Memory B cell (primary cell): ENCODE measurements around the gene ABCG1.
"Not testable (repeated sequence)": the region's sequence is repeated elsewhere in the genome, so short reads cannot be mapped to it uniquely, and the experiment has no call there.

Source experiments
- ATAC-seq: fragments of 150-1000 bp; cut with Tn5 transposase; 2 replicates; pipeline ENCODE4 v1.10.0; 2021; ENCODE audit warnings: low read depth, mild to moderate bottlenecking, moderate library complexity
- DNase-seq, 2 donors: peaks; one replicate each; pipeline ENCODE4 v3.0.0; 2022; ENCODE audit warnings: low spot score in 2 of 2
- H3K27ac Mint-ChIP-seq: one replicate; pipeline ENCODE4 v1.8.0; 2022; ENCODE audit warnings: mild to moderate bottlenecking, moderate library complexity, mixed read lengths
- H3K27me3 Mint-ChIP-seq: one replicate; pipeline ENCODE4 v1.8.0; 2022; ENCODE audit warnings: mixed read lengths
- H3K36me3 Mint-ChIP-seq: one replicate; pipeline ENCODE4 v1.8.0; 2022; ENCODE audit warnings: mild to moderate bottlenecking, mixed read lengths
- H3K4me1 Mint-ChIP-seq: one replicate; pipeline ENCODE4 v1.8.0; 2022; ENCODE audit warnings: mixed read lengths
- H3K4me3 Mint-ChIP-seq: one replicate; pipeline ENCODE4 v1.8.0; 2022; ENCODE audit warnings: mild to moderate bottlenecking, moderate library complexity, mixed read lengths
- H3K9me3 Mint-ChIP-seq: one replicate; pipeline ENCODE4 v1.8.0; 2022; ENCODE audit warnings: mixed read lengths

Gene ABCG1

DNA sequence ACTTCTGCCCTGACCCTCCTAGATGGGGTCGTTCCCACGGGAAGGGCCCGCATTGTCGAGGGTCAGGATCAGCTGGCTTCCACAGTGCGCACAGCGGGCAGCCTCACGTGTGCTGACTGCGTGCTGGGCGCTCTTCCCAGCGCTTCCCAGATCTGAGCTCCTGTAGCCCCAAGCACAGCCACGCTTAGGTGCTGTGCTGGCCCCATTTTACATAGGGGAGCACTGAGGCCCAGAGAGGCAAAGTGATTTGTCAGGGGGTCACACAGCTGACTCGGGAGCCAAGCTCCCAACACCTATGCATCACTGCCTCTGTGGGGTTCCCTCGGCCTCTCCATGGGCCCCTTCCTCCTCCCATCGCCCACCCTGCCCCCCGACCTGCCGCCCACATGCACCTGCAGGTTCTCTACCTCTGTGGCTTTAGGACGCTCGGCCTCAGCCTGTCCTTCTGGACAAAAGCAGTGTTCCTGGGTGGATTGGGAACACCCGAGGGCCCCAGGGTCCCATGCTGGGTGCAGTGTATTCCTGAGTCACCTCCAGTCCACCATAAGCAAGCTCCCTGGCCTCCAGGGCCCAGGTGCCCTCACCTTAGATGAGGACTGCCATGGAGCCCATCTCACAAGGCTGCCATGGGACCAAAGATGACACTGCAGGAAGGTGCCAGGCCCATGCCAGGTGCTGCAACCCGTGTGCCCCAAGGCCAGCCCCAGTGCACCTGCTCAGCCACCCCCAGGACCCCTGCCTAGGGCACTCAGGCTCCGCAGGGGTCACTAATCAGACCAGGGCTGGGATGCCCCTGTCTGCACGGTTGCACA is 73.0 kb downstream of the ABCG1 start:
- DNase-seq (no peak), ATAC-seq (peak; percentile 29)
- H3K27me3 Mint-ChIP-seq, result no peaks in the 10 kb centered on the region

DNA sequence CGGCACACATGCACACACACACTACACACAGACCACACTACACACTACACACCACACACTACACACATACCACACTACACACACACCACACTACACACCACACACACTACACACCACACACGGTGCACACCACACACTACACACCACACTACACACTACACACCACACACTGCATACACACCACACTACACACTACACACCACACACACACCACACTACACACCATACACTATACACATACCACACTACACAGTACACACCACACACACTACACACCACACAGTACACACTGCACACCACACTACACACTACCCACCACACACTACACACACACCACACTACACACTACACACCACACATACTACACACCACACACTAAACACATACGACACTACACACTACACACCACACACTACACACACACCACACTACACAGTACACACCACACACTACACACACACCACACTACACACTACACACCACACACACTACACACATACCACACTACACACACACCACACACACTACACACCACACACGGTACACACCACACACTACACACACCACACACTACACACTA is 73.7 kb downstream of the ABCG1 start:
- peaks cover 35% of the 10 kb centered on the region for H3K36me3 Mint-ChIP-seq
- not testable (repeated sequence) for DNase-seq, H3K27me3 Mint-ChIP-seq, H3K4me3 Mint-ChIP-seq, H3K4me1 Mint-ChIP-seq, ATAC-seq, H3K27ac Mint-ChIP-seq, H3K9me3 Mint-ChIP-seq

More for the DNA sequence above, 73.0 kb downstream of the ABCG1 start:
- peaks cover 1% of the 10 kb centered on the region for H3K4me1 Mint-ChIP-seq
- no peak overlapping the region for H3K27ac Mint-ChIP-seq
- H3K4me3 Mint-ChIP-seq, result no peak overlapping the region
- no peaks in the 10 kb centered on the region for H3K9me3 Mint-ChIP-seq
- H3K36me3 Mint-ChIP-seq, result peaks cover 34% of the 10 kb centered on the region

DNA sequence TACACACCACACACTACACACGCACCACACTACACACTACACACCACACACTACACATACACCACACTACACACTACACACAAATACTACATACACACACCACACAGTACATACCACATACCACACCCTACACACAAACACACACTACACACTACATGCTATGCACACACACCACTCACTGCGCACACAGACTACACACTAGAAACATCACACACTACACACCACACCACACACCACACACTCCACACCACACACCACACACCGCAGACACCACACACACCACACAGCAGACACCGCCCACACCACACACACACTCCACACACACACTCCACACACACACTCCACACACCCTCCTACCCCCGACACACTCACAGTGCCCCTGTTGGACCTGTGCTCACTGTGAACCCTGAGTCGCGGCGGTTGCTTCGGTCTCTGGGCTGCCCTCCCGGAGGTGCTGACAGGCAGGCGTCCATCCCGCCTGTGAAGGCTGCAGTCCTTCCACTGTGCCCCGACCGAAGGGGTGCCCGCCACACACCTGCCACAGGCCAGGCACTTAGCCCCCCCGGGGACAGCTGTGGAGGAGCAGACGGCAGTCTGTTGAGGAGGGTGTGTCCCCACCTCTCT is 74.8 kb downstream of the ABCG1 start:
- H3K36me3 Mint-ChIP-seq, result peaks cover 29% of the 10 kb centered on the region
- ATAC-seq, result no peak

GRCh38 chr21:42294273-42294880 is 75.4 kb downstream of the ABCG1 start:
- ATAC-seq, result no peak
- no peak overlapping the region for H3K27ac Mint-ChIP-seq
- no peaks in the 10 kb centered on the region for H3K27me3 Mint-ChIP-seq
- H3K4me3 Mint-ChIP-seq, result no peak overlapping the region
- DNase-seq, result no peak
- no peaks in the 10 kb centered on the region for H3K9me3 Mint-ChIP-seq
- no peaks in the 10 kb centered on the region for H3K4me1 Mint-ChIP-seq
- H3K36me3 Mint-ChIP-seq, result peaks cover 22% of the 10 kb centered on the region

More for the DNA sequence above, 74.8 kb downstream of the ABCG1 start:
- no peaks in the 10 kb centered on the region for H3K4me1 Mint-ChIP-seq
- H3K4me3 Mint-ChIP-seq, result no peak overlapping the region
- H3K27ac Mint-ChIP-seq, result no peak overlapping the region
- no peaks in the 10 kb centered on the region for H3K27me3 Mint-ChIP-seq
- no peak for DNase-seq
- H3K9me3 Mint-ChIP-seq, result no peaks in the 10 kb centered on the region

GRCh38 chr21:42295845-42296244 is 76.9 kb downstream of the ABCG1 start:
- no peaks in the 10 kb centered on the region for H3K4me1 Mint-ChIP-seq
- H3K27ac Mint-ChIP-seq, result no peak overlapping the region

GRCh38 chr21:42296501-42296900 is 77.6 kb downstream of the ABCG1 start:
- Mint-ChIP-seq H3K27ac (no peak overlapping the region), H3K27me3 (no peaks in the 10 kb centered on the region), H3K36me3 (peaks cover 19% of the 10 kb centered on the region), H3K4me3 (no peak overlapping the region), H3K9me3 (no peaks in the 10 kb centered on the region), H3K4me1 (no peaks in the 10 kb centered on the region)
- ATAC-seq (no peak), DNase-seq (no peak)

More at GRCh38 chr21:42295845-42296244, 76.9 kb downstream of the ABCG1 start:
- ATAC-seq, result no peak
- H3K27me3 Mint-ChIP-seq, result no peaks in the 10 kb centered on the region
- DNase-seq, result no peak
- no peaks in the 10 kb centered on the region for H3K9me3 Mint-ChIP-seq
- no peak overlapping the region for H3K4me3 Mint-ChIP-seq
- peaks cover 19% of the 10 kb centered on the region for H3K36me3 Mint-ChIP-seq

GRCh38 chr21:42297377-42297776 is 78.4 kb downstream of the ABCG1 start:
- Mint-ChIP-seq H3K36me3 (peaks cover 19% of the 10 kb centered on the region), H3K9me3 (no peaks in the 10 kb centered on the region), H3K4me1 (no peaks in the 10 kb centered on the region), H3K27me3 (no peaks in the 10 kb centered on the region), H3K4me3 (no peak overlapping the region), H3K27ac (no peak overlapping the region)
- ATAC-seq (no peak), DNase-seq (no peak)

GRCh38 chr21:42298237-42298636 is 79.3 kb downstream of the ABCG1 start:
- H3K9me3 Mint-ChIP-seq, result no peaks in the 10 kb centered on the region
- no peak overlapping the region for H3K27ac Mint-ChIP-seq
- ATAC-seq (no peak), DNase-seq (no peak)
- H3K27me3 Mint-ChIP-seq, result no peaks in the 10 kb centered on the region
- H3K4me3 Mint-ChIP-seq, result no peak overlapping the region
- H3K36me3 Mint-ChIP-seq, result peaks cover 19% of the 10 kb centered on the region
- no peaks in the 10 kb centered on the region for H3K4me1 Mint-ChIP-seq

DNA sequence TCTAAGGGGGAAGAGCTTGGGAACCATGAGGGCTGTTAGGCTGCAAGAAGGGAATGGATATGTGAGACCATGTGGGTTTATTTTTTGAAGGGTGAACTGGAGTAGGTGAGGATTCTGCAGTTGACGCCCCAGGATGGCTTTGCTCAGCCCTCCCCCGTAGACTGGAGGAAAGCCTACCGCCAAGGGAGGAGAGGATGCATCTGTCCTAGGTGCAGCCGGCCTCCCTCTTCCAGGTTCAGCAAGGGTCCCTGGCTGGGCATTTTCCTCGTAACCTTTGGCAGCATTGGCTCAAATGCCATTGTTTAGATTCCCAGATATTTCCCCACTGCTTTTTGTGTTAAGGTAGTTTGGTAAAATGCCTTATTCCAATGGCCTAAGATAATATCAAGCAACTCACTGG is 79.7 kb downstream of the ABCG1 start:
- no peaks in the 10 kb centered on the region for H3K27me3 Mint-ChIP-seq
- no peak overlapping the region for H3K4me3 Mint-ChIP-seq
- ATAC-seq (no peak), DNase-seq (no peak)
- H3K4me1 Mint-ChIP-seq, result no peaks in the 10 kb centered on the region
- no peaks in the 10 kb centered on the region for H3K9me3 Mint-ChIP-seq
- peaks cover 19% of the 10 kb centered on the region for H3K36me3 Mint-ChIP-seq
- H3K27ac Mint-ChIP-seq, result no peak overlapping the region

DNA sequence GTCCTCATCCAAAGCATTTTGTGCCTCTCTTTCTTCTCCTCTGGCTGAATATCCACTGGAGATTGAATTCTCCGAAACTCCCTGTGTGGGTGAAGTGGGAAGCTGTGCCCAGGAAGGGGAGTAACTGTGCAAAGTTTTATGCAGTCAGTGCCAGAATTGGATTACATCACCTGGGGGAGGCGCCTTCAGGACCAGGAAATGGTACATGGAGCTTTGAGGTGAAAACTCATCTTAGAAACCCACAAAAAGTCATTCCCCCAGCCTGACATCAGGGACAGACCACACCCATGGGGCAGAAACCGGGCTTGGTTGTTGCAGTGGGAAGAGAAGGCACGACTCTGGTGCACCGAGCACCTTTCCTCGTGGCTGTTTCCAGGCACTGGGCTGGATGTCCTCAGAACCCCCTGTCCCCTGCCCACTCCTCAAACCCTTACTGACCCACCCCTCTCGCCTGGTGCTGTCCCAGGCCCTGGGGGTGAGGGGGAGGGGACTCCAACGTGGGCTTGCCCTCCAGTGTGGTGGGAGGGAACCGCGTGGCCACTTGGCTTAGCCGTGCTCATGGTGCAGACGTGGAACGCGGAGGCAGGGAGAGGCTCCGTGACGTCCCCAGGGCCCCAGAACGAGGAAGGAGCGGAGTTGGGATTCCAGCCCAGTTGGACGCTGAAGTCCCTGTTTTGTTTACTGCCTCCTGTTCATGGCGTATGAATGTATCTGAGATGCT is 80.5 kb downstream of the ABCG1 start:
- no peak for ATAC-seq
- no peak overlapping the region for H3K27ac Mint-ChIP-seq

GRCh38 chr21:42300045-42300583 is 81.2 kb downstream of the ABCG1 start:
- H3K27ac Mint-ChIP-seq, result peak overlapping the region; percentile 13

More for the DNA sequence above, 80.5 kb downstream of the ABCG1 start:
- H3K27me3 Mint-ChIP-seq, result no peaks in the 10 kb centered on the region
- H3K36me3 Mint-ChIP-seq, result peaks cover 19% of the 10 kb centered on the region
- no peak overlapping the region for H3K4me3 Mint-ChIP-seq
- DNase-seq, result no peak
- H3K9me3 Mint-ChIP-seq, result no peaks in the 10 kb centered on the region
- H3K4me1 Mint-ChIP-seq, result no peaks in the 10 kb centered on the region

GRCh38 chr21:42300956-42301355 is 82.0 kb downstream of the ABCG1 start:
- H3K36me3 Mint-ChIP-seq, result peaks cover 9% of the 10 kb centered on the region
- no peak for ATAC-seq
- no peaks in the 10 kb centered on the region for H3K9me3 Mint-ChIP-seq
- no peak overlapping the region for H3K4me3 Mint-ChIP-seq
- no peaks in the 10 kb centered on the region for H3K4me1 Mint-ChIP-seq
- H3K27me3 Mint-ChIP-seq, result peaks cover 3% of the 10 kb centered on the region
- no peak overlapping the region for H3K27ac Mint-ChIP-seq
- no peak for DNase-seq

More at GRCh38 chr21:42300045-42300583, 81.2 kb downstream of the ABCG1 start:
- ATAC-seq (no peak), DNase-seq (no peak)
- no peaks in the 10 kb centered on the region for H3K9me3 Mint-ChIP-seq
- H3K36me3 Mint-ChIP-seq, result peaks cover 16% of the 10 kb centered on the region
- H3K27me3 Mint-ChIP-seq, result no peaks in the 10 kb centered on the region
- no peaks in the 10 kb centered on the region for H3K4me1 Mint-ChIP-seq
- H3K4me3 Mint-ChIP-seq, result no peak overlapping the region

DNA sequence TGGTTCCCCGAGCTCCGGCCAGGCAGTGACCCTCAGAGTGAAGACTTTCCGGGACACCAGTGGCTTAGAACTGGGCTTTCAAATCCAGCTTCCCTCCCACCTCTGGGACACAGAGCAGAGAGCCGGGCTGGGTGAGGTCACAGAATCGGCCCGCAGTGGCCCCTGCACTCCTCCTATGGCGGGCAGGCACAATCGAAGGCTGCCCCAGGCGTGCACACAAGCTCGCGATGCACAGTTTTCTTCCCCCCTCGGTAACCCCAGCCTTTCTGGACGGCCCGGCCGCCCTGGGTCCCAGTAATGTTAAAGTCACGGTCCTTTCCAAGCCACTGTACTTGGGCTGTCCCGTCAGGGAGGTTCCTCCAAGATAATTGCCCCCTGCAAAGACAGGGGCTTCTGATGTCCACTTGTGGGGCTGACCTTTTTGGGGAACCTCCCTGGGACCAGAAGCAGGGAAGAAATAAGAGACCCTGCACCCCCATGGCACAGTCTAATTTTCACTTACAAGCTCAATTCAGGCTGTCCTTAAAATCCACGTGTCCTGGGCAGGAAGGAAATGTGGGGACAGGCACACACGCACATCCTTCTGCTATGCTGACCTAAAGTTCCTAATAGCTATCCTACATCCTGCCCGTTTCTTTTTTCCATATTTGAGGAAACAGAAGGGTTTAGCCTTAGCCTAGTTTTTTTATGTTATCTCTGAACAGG is 82.6 kb downstream of the ABCG1 start:
- no peak overlapping the region for H3K4me3 Mint-ChIP-seq
- H3K36me3 Mint-ChIP-seq, result peaks cover 4% of the 10 kb centered on the region
- no peaks in the 10 kb centered on the region for H3K4me1 Mint-ChIP-seq
- no peak for DNase-seq
- H3K27ac Mint-ChIP-seq, result no peak overlapping the region
- no peaks in the 10 kb centered on the region for H3K9me3 Mint-ChIP-seq
- H3K27me3 Mint-ChIP-seq, result peaks cover 4% of the 10 kb centered on the region
- no peak for ATAC-seq
